Panc1 (cell line): ENCODE results near the gene S100B.

ENCODE experiments used
- POLR2AphosphoS5 ChIP-seq: IDR thresholded peaks from 2 replicates; pipeline ENCODE4 v1.6.1; 2012; ENCODE audit warnings: mild to moderate bottlenecking, low read depth, low read length, moderate library complexity
- TCF7L2 ChIP-seq: IDR thresholded peaks from 2 replicates; pipeline ENCODE4 v1.6.1; 2011; ENCODE audit warnings: mild to moderate bottlenecking, low read depth, low read length, inconsistent platforms
- TF ChIP-seq, protein P1 (sequence below): fragments of 450-650 bp; IDR thresholded peaks from 2 replicates; pipeline ENCODE4 v1.5.1; 2017; ENCODE audit warnings: mild to moderate bottlenecking

GRCh38 chr21:46560568-46561444, 44.1 kb downstream of the S100B start:
- TF ChIP-seq, protein P1, sequence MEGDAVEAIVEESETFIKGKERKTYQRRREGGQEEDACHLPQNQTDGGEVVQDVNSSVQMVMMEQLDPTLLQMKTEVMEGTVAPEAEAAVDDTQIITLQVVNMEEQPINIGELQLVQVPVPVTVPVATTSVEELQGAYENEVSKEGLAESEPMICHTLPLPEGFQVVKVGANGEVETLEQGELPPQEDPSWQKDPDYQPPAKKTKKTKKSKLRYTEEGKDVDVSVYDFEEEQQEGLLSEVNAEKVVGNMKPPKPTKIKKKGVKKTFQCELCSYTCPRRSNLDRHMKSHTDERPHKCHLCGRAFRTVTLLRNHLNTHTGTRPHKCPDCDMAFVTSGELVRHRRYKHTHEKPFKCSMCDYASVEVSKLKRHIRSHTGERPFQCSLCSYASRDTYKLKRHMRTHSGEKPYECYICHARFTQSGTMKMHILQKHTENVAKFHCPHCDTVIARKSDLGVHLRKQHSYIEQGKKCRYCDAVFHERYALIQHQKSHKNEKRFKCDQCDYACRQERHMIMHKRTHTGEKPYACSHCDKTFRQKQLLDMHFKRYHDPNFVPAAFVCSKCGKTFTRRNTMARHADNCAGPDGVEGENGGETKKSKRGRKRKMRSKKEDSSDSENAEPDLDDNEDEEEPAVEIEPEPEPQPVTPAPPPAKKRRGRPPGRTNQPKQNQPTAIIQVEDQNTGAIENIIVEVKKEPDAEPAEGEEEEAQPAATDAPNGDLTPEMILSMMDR, result no peak
- TF ChIP-seq TCF7L2 (no peak), POLR2AphosphoS5 (no peak)
